ENCODE measurements around the gene SLC8A2.

SLC8A2 gene

GRCh38 chr19:47428177-47428894 lies 43.4 kb downstream of the SLC8A2 start:
- DNase-seq (ENCODE audit: insufficient read length, low spot score) (peak; percentile 89), FAIRE-seq (peak; percentile 91)
- no peak for TF ChIP-seq CTCF (IDR thresholded peaks at IDR 0.05; ENCODE audit: insufficient read depth, missing control alignments)

- no peak for DNase-seq (ENCODE audit: insufficient read length, low spot score)
- peak; percentile 85 for TF ChIP-seq CTCF (IDR thresholded peaks at IDR 0.05; ENCODE audit: insufficient read depth, missing control alignments)
- no peak for FAIRE-seq
These were observed 44.2 kb downstream of the SLC8A2 start for GRCh38 chr19:47427241-47428176.

- no peak for TF ChIP-seq CTCF (IDR thresholded peaks at IDR 0.05; ENCODE audit: insufficient read depth, missing control alignments)
- DNase-seq (ENCODE audit: insufficient read length, low spot score) = no peak
- FAIRE-seq = no peak
These were observed 48.4 kb downstream of the SLC8A2 start for GRCh38 chr19:47423203-47423882.

- DNase-seq (ENCODE audit: insufficient read length, low spot score) (no peak), FAIRE-seq (no peak)
- no peak for TF ChIP-seq CTCF (IDR thresholded peaks at IDR 0.05; ENCODE audit: insufficient read depth, missing control alignments)
These were observed 49.1 kb downstream of the SLC8A2 start for GRCh38 chr19:47422417-47423163.

- no peak for FAIRE-seq
- DNase-seq (ENCODE audit: insufficient read length, low spot score) = no peak
- TF ChIP-seq CTCF (IDR thresholded peaks at IDR 0.05; ENCODE audit: insufficient read depth, missing control alignments) = no peak
These were observed 49.8 kb downstream of the SLC8A2 start for GRCh38 chr19:47421844-47422395.

- FAIRE-seq (no peak), DNase-seq (ENCODE audit: insufficient read length, low spot score) (no peak)
- no peak for TF ChIP-seq CTCF (IDR thresholded peaks at IDR 0.05; ENCODE audit: insufficient read depth, missing control alignments)
These were observed 50.4 kb downstream of the SLC8A2 start for GRCh38 chr19:47421244-47421786.
